ENCODE data around the gene NKX3-2.

DNA sequence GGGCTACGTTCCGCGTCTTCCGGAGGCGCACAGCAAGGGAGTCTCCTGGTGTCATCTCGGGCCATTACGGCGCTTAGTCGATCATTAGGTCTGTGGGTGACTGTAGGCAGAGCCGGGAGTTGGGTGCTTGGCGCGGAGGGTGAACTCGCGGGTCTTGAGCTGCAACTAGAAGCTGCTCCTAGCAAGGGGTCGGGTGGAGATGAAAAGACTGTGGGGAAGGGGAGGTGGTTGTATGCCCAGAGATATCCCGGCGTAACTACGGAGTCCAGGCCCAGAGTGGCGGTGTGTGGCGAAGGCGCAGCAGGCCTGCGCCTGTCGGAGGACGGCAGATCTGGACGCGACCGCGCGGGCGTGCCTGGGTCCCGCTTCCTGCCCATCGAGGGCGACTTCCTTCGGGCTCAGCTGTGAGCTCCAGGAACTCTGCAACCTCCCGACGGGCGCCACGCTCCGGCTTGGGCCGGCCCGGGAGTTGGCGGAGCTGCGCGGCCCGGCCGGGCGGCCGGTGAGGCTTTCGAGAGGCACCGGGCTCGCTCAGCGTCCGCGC lies 2.7 kb upstream of the NKX3-2 start:
- TF ChIP-seq CTCF (IDR thresholded peaks at IDR 0.05; ENCODE audit: insufficient read depth, low read depth, low read length) (no peak), EZH2 (IDR thresholded peaks at IDR 0.05; ENCODE audit: insufficient read depth, low read length) (peak; percentile 97)
